DOHH2 (cell line): ENCODE results near the gene FBN1.

Experiments
- CTCF ChIP-seq: fragments of 200-600 bp; sonication (generic); IDR thresholded peaks from one replicate; pipeline ENCODE4 v1.5.1; 2014; ENCODE audit warnings: antibody characterized with exemption, mild to moderate bottlenecking, low read depth, low read length; ENCODE audit not compliant: poor library complexity, severe bottlenecking
- EZH2phosphoT487 ChIP-seq: fragments of 200-600 bp; sonication (generic); IDR thresholded peaks from 2 replicates; pipeline ENCODE4 v1.6.1; 2017; ENCODE audit warnings: borderline replicate concordance, mild to moderate bottlenecking, antibody characterized with exemption, low read length, moderate library complexity, mixed read lengths

DNA sequence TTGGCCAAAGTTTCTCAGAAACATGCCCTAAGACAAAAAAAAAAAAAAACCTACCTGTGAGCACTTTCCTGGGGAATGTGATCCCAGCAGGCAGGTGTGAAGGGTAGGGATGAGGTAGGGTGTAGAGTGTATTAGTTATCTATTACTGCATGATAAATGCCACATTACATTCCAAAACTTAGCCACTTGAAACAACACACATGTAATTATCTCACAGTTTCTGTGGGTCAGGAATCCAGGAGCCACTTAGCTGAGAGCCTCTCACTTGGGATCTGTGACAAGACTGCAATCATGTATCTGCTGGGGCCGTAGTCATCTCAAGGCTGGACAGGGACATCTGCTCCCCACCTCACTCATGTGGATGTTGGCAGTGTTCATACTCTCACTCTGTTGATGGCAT lies 18.9 kb upstream of the FBN1 start:
- TF ChIP-seq CTCF (no peak), EZH2phosphoT487 (no peak)
